HG03108 (cell line): ENCODE data around the gene LYL1.

Source experiments
- ATAC-seq: cut with Tn5 transposase; IDR thresholded peaks from one replicate; pipeline ENCODE4 v1.9.1; 2021; ENCODE audit warnings: moderate library complexity; ENCODE audit not compliant: unreplicated experiment

LYL1 gene

GRCh38 chr19:13130886-13131490 is 28.3 kb upstream of the LYL1 start:
- ATAC-seq: no peak

GRCh38 chr19:13129384-13129783 is 26.7 kb upstream of the LYL1 start:
- ATAC-seq: no peak

DNA sequence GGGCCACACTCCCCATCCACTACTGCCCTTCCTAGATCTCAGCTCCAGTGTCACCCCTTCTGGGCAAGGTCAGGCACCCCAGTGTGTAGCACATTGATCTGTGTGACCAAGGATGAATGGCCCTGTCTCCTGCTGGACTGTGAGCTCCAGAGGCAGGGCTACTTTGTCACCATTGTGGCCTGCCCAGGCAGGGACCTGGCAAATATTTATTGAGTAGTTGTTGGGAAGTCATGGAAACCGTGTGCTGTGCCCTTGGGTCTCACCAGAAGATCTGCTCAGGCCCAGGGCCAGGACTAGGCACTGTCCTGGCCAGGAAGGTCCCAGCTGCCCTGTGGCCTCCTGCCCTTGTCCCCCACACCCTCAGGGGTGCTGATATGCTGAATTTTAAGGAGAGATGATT is 25.9 kb upstream of the LYL1 start:
- ATAC-seq: no peak

DNA sequence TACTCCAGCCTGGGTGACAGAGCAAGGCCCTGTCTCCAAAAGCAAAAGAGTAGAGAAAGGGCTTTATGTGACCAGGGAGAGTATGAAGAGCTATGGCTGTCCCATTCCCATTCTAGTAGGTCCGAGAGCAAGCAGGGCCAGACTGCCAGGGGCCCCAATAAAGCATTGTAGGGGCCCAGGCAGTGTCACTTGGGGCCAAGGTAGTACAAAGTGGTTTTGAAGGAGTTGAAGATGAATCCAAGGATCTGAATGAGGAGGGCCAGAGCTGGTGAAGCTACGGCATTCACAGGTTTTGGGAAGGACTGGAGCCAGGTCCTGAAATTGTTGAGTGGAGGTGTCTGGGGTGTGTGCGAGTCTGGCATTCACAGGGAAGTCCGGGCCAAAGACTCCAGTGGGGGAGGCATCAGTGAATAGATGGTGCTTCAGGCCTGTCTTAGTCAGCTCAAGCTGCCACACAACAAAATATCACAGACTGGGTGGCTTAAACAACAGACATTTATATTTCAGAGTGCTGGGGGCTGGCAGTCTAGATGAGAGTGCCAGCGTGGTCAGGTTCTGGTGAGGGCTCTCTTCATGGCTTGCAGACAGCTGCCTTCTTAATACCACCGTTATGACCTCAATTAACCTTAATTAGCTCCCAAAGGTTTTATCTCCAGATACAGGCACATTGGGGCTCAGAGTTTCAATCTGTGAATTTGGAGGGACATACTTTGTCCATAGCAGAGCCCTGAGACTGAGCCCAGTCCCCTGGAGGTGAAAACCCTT is 25.3 kb upstream of the LYL1 start:
- no peak for ATAC-seq

DNA sequence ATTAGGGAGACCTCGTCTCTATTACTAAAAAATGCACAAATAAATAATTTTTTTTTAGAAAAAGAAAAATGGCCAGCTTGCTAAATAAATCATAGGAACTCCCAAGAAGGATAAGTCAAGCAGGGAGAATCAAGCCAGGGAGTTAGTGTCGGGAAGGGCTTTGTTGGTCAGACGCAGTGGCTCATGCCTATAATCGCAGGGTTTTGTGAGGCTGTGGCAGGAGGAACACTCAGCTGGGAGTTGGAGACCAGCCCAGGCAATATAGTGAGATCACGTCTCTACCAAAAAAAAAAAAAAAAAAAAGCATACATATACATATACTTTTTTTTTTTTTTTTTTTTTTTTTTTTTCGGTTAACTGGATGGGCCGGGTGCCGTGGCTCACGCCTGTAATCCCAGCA is 24.4 kb upstream of the LYL1 start:
- ATAC-seq: no peak

DNA sequence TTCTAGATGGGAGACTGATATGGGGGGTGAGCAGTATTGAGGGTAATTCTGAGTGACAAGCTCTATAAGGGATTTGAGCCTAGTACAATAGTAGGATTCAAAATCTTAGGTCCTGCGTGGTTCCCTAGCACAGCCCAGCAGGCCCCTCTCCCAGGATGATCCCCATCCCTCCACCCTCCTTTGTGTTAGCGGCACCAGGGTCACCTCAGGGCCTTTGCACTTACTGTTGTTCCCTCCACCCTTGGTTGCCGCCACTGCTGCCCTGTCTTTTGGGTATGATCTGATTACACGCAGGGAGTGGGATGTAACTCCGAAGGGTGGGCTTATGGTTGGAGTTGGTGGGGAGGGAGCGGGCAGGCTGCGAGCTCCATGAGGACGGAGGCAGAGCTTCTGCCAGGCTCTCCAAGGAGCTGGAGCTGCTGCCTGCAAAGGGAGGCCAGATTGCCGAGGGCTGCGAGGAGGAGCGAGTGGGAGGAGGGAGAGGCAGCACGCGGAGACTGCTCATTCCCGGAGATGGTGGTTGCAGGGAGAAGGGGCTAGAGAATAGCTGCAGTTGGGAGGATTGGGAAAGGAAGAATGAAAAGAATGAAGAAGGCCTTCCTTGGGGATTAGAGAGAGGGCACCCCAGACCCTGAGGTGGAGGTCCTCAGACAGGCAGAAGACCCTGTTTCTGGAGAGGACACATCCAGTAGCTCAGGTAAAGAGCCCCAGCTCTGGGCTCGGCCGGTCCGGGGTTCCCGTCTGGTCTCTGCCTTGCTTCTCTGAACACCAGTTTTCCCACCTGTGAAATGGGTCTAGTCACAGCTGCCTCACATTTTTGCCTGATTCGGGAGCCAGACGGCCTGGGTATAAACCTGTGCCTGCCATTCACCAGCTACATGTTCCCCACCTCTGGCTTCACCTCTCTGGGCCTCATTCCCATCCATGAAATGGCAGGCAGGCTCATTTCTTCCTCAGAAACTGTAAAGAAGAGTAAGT is 20.6 kb upstream of the LYL1 start:
- no peak for ATAC-seq

DNA sequence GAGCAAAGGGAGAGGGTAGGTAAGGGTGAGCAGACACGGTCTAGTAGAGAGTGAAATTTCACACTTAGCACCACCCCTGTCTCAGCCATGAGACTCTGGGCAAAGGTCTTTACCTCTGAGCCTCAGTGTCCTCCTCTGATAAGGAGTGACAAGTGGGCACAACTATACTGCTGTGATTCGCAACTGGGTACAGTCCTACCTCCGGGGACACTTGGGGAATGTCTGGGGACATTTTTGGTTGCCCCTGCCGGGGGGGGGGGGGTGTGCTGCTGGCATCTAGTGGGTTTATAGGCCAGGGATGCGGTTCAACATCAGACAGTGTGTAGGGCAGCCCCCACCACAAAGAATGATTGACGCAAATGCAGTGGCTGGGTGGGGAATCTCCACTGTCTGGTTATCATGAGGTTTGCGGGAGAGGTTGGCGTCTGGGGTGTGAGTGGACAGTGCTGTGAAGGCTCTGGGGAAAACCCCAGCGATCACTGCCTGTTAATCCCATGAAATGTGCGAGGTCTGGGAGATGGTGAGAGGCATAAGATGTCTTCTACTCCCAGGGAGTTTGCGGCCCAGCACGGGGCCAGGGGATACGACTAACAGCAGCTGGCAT is 19.7 kb upstream of the LYL1 start:
- no peak for ATAC-seq

DNA sequence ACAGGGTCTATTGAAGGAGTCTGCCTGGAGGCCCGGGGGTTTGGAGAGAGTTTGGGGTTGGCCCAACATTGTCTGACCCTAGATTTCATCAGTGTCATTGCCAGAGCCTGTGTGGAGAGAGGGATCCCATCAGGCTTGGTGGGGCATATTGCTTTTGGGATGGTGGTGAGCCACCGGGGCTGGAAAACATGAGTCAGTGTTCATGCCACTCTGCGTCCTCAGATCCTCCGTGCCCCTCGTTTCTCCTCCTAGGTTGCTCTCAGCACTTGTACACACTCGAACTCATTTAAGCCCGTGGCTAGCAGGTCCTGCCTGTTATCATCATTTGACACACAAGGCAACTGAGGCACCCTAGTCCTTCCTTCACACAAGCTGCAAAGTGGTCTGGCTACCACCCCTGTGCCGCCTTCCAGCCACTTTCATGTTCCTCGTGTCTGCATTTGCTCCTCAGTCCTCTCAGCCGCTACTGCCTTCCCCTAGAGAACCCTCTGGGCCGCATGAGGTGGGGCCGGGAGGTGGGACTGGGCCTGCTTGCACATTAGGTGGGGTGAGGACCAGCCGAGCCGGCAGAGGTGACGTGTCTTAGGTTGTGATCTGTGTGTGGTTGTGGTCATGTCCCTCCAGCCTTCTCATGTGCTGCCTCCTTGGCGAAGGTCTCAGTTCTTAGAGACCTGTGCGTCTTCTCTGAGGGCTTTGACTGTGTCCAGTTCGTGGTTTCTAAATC is 19.1 kb upstream of the LYL1 start:
- ATAC-seq: no peak

- ATAC-seq: no peak
Measured at GRCh38 chr19:13120817-13121216, 18.2 kb upstream of the LYL1 start.

DNA sequence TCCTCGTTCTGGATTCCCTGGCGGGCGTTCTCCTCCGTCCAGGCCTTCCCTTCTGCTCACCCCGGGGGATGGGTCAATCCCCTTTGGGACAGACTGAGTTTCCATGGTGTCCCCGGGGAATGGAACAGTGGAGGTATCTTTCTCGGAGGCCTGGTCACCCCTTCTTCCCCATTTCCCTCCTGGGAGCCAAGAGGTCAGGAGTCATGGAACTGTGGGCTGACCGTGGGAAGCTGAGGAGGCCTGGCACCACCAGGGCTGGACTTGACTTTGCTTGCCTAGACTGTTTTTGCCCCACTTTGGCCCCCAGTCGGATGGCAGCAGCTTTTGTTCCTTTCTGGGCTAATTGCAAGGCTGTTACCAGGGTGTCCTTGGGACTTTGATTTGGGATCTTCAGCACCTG is 17.4 kb upstream of the LYL1 start:
- ATAC-seq: no peak

DNA sequence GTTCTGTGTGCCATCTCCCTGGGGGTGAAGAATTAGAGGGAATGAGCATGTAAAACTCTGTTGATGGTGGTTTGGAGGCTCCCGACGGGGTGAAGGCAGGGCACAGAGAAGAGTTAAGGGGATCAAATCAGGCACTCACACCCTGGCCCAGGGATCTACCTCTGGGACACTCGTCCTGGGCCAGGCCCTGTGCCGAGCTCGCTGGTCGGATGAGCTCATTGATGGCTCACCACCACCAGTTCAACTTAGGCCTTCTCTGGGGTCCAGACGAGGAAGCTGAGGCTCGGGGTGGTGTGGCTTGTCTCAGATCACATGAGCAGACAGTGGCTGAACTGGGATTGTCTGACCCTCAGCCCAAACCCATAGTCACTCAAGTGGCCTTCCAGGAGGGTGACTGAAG is 17.0 kb upstream of the LYL1 start:
- ATAC-seq: no peak

GRCh38 chr19:13118424-13119193 is 16.0 kb upstream of the LYL1 start:
- ATAC-seq: no peak

- ATAC-seq: peak; percentile 62
Measured at GRCh38 chr19:13117772-13118423, 15.2 kb upstream of the LYL1 start, which contains the start of gene NACC1. NACC1 (plus strand) TSS chr19:13118264; CDS start chr19:13135208, 16,944 bp downstream.

DNA sequence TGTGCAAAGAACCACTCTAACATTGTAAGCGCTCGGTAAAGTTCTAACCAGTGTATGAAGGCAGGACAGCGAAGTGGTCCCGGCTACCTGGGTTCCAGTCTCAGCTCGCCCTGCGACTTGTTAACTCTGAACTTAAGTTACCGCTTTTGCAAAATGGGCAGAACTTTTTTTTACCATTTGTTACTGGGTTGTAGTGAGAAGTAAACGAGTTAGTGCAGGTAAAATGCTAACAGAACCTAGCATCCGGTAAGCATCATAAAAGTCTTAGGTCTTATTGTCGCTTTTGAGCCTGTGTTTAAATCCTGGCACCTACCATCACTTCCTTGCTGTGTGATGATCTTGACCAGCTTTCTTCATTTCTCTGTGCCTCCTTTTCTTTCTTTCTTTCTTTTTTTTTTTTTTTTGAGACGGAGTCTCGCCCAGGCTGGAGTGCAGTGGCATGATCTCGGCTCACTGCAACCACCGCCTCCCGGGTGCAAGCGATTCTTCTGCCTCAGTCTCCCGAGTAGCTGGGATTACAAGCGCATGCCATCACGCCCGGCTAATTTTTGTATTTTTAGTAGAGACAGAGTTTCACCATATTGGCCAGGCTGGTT is 14.6 kb upstream of the LYL1 start:
- ATAC-seq: no peak

DNA sequence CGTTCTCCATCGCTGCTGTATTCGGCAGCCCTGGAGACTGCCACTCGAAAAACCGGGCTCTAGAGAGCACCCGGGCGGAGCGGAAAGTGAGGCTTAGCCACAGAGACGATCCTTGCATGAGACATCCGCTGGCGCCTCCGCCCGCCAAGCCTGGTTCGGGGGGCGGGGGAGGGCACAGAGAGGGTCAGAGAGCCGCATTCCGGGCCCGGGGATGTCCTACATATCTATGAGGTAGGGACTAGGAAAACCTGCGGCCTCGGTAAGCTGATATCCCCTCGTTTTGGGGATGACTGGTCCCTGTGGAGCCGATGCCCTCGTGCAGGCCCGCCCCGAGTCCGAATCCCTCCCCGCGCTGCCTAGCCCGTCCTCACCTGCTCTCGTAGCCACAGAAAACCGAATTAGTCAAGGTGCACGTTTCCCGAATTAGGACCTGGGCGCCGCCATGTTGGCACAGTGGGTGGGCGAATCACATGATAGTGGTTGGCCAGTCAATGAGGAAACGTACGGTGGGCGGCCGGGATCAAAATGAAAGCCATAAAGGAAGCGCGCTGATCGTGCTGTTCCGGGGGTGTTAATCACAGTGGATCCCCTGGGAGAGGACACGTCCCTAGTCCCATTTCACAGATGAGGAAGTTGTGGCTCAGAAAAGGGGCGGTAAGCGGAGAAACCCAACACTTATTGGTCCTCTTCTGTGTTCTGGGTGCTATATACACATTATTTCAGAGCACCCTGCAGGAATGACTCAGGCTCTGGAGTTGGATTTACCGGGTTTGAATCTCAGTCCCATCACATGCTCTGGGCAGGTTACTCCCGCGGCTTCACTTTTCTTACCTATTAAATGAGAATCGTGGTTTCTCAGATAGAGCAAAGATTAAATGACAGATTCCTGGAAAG is 13.9 kb upstream of the LYL1 start, which contains the start of gene TRMT1:
TRMT1 (minus strand) TSS at position 459 of the 894 bp plus-strand sequence; CDS start at position 118, 341 bp downstream.
- no peak for ATAC-seq

DNA sequence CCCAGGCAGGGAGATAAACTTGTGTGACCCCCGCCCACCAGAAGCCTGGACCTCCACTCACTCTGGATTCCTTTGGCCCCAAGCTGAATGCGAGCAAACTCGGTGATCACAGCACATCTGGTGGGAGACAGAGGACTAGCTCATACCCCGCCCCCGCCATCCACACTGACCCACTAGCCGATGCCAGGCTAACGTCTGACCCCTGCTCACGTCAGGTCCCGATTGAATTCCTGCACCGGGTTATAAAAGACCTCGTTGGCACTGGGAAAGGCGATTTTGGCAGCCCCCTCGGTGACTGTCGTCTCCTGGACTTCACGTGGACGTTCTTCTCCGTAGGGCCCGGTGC is 13.3 kb upstream of the LYL1 start:
- ATAC-seq: no peak

DNA sequence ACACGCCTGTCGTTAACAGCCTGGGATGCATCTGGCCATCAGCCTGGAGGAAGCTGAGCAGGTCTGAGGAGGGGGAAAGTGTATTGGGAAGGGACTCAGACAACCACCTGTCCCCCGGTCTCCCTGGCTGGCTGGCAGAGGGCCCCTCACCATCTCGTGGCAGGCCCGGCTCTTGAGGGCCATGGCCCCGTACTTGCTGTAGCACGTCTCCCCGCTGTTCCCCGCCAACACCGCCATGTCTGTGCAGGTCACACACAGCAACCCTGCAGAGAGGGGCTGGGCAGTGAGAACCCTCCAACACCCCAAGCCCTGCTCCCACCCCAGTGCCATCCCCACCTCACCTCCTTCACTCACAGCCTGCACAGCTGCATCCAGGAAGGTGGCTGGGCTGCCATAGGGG is 9.9 kb upstream of the LYL1 start:
- no peak for ATAC-seq

- no peak for ATAC-seq
Measured at GRCh38 chr19:13110099-13110610, 7.5 kb upstream of the LYL1 start.
